H9 (cell line): ENCODE results near the gene GPR62. TPM values are rescaled to one million over a fixed set of nuclear protein-coding genes. Genes with fewer than 3 reads are reported as not detected.

Experiments
- DNase-seq: peaks from one replicate; pipeline ENCODE4 v3.0.0-alpha.2; 2017
- H2AFZ ChIP-seq: one replicate; pipeline ENCODE4 v1.6.1; 2013; ENCODE audit warnings: mild to moderate bottlenecking, low read length, control low read depth, moderate library complexity
- H2AK5ac ChIP-seq: 2 replicates; pipeline ENCODE4 v1.6.1; 2013; ENCODE audit warnings: low read length, control low read depth, mixed read lengths; ENCODE audit not compliant: insufficient read length
- H2BK120ac ChIP-seq: one replicate; pipeline ENCODE4 v1.6.1; 2013; ENCODE audit warnings: low read depth, mild to moderate bottlenecking, low read length, control low read depth, inconsistent platforms; ENCODE audit not compliant: poor library complexity, severe bottlenecking
- H2BK12ac ChIP-seq: 2 replicates; pipeline ENCODE4 v1.6.1; 2013; ENCODE audit warnings: low read length, control low read depth, mixed read lengths, low read depth; ENCODE audit not compliant: insufficient read length
- H2BK15ac ChIP-seq: 2 replicates; pipeline ENCODE4 v1.6.1; 2013; ENCODE audit warnings: low read depth, low read length, control low read depth
- H2BK20ac ChIP-seq: one replicate; pipeline ENCODE4 v1.6.1; 2013; ENCODE audit warnings: low read depth, mild to moderate bottlenecking, low read length, control low read depth, inconsistent platforms; ENCODE audit not compliant: poor library complexity, severe bottlenecking
- H2BK5ac ChIP-seq: 2 replicates; pipeline ENCODE4 v1.6.1; 2013; ENCODE audit warnings: low read length, control low read depth, mixed read lengths; ENCODE audit not compliant: insufficient read length
- H3K14ac ChIP-seq: 2 replicates; pipeline ENCODE4 v1.6.1; 2013; ENCODE audit warnings: low read length, control low read depth; ENCODE audit not compliant: insufficient read depth
- H3K18ac ChIP-seq: 2 replicates; pipeline ENCODE4 v1.6.1; 2013; ENCODE audit warnings: low read depth, mild to moderate bottlenecking, mixed read lengths, low read length, control low read depth; ENCODE audit not compliant: insufficient read length
- H3K23ac ChIP-seq: 2 replicates; pipeline ENCODE4 v1.6.1; 2013; ENCODE audit warnings: low read length, control low read depth, mixed read lengths, low read depth; ENCODE audit not compliant: insufficient read length
- H3K23me2 ChIP-seq: 2 replicates; pipeline ENCODE4 v1.6.1; 2013; ENCODE audit warnings: low read depth, mild to moderate bottlenecking, mixed read lengths, low read length, control low read depth; ENCODE audit not compliant: insufficient read length, poor library complexity, severe bottlenecking
- H3K27ac ChIP-seq: 2 replicates; pipeline ENCODE4 v1.5.1; 2013; ENCODE audit warnings: low read length, control low read depth, mixed read lengths, low read depth; ENCODE audit not compliant: insufficient read length
- H3K27me3 ChIP-seq: 2 replicates; pipeline ENCODE4 v1.6.1; 2013; ENCODE audit warnings: low read length, control low read depth, inconsistent platforms; ENCODE audit not compliant: insufficient read depth
- H3K4ac ChIP-seq: 2 replicates; pipeline ENCODE4 v1.6.1; 2013; ENCODE audit warnings: low read depth, mild to moderate bottlenecking, control low read depth, inconsistent platforms, low read length, moderate library complexity
- H3K4me1 ChIP-seq: 2 replicates; pipeline ENCODE4 v1.6.1; 2013; ENCODE audit warnings: low read length, control low read depth, inconsistent platforms; ENCODE audit not compliant: insufficient read depth
- H3K4me2 ChIP-seq: 2 replicates; pipeline ENCODE4 v1.6.1; 2013; ENCODE audit warnings: low read length, control low read depth, mixed read lengths; ENCODE audit not compliant: insufficient read length, insufficient read depth
- H3K56ac ChIP-seq: 2 replicates; pipeline ENCODE4 v1.6.1; 2013; ENCODE audit warnings: low read depth, mild to moderate bottlenecking, mixed read lengths, low read length, control low read depth; ENCODE audit not compliant: insufficient read length
- H3K79me1 ChIP-seq: 2 replicates; pipeline ENCODE4 v1.6.1; 2013; ENCODE audit warnings: low read depth, mild to moderate bottlenecking, moderate library complexity, low read length, control low read depth, inconsistent platforms; ENCODE audit not compliant: insufficient read depth, poor library complexity, severe bottlenecking
- H3K79me2 ChIP-seq: 2 replicates; pipeline ENCODE4 v1.6.1; 2013; ENCODE audit warnings: low read length, control low read depth, inconsistent platforms; ENCODE audit not compliant: insufficient read depth
- H3K9ac ChIP-seq: 2 replicates; pipeline ENCODE4 v1.6.1; 2013; ENCODE audit warnings: low read length, control low read depth, mixed read lengths; ENCODE audit not compliant: insufficient read length; ENCODE audit errors: extremely low read depth
- H3K9me3 ChIP-seq: one replicate; pipeline ENCODE4 v1.6.1; 2013; ENCODE audit warnings: low read depth, low read length, inconsistent platforms; ENCODE audit not compliant: control insufficient read depth
- H3T11ph ChIP-seq: one replicate; pipeline ENCODE4 v1.6.1; 2013; ENCODE audit warnings: mild to moderate bottlenecking, low read length, control low read depth, inconsistent platforms
- H4K20me1 ChIP-seq: one replicate; pipeline ENCODE4 v1.6.1; 2013; ENCODE audit not compliant: control insufficient read depth, insufficient read length, insufficient read depth
- H4K5ac ChIP-seq: 2 replicates; pipeline ENCODE4 v1.6.1; 2013; ENCODE audit warnings: low read depth, mild to moderate bottlenecking, mixed read lengths, low read length, control low read depth; ENCODE audit not compliant: insufficient read length
- H4K8ac ChIP-seq: replicated peaks from 2 replicates; pipeline ENCODE4 v1.6.1; 2013; ENCODE audit warnings: low read length, control low read depth, mixed read lengths, low read depth; ENCODE audit not compliant: insufficient read length
- H4K91ac ChIP-seq: 2 replicates; pipeline ENCODE4 v1.6.1; 2013; ENCODE audit warnings: low read depth, mild to moderate bottlenecking, moderate library complexity, mixed read lengths, low read length, control low read depth; ENCODE audit not compliant: insufficient read length
- H3K27ac Mint-ChIP-seq, 3 experiments: 2 replicates in 2 of 3; 3 replicates in 1 of 3; pipeline ENCODE4 v1.8.0; 2020 to 2021; ENCODE audit warnings: mixed read lengths in 3 of 3, mild to moderate bottlenecking in 1 of 3, moderate library complexity in 1 of 3
- H3K27me3 Mint-ChIP-seq: 2 replicates; pipeline ENCODE4 v1.8.0; 2021; ENCODE audit warnings: low read depth, mild to moderate bottlenecking, moderate library complexity, mixed read lengths
- H3K36me3 Mint-ChIP-seq, 3 experiments: 2 replicates in 2 of 3; 3 replicates in 1 of 3; pipeline ENCODE4 v1.8.0; 2020 to 2021; ENCODE audit warnings: low read depth in 3 of 3, mixed read lengths in 3 of 3; ENCODE audit not compliant: insufficient read depth in 1 of 3
- H3K4me1 Mint-ChIP-seq, 2 experiments: 2 replicates each; pipeline ENCODE4 v1.8.0; 2020; ENCODE audit warnings: mixed read lengths in 2 of 2
- H3K4me3 Mint-ChIP-seq, 2 experiments: 2 replicates in 1 of 2; 3 replicates in 1 of 2; pipeline ENCODE4 v1.8.0; 2020 to 2021; ENCODE audit warnings: mild to moderate bottlenecking in 2 of 2, mixed read lengths in 2 of 2, moderate library complexity in 1 of 2
- H3K9me3 Mint-ChIP-seq, 2 experiments: 2 replicates in 1 of 2; 3 replicates in 1 of 2; pipeline ENCODE4 v1.8.0; 2020; ENCODE audit warnings: mild to moderate bottlenecking in 2 of 2, mixed read lengths in 2 of 2, moderate library complexity in 1 of 2
- CTCF ChIP-seq: fragments of 200-600 bp; sonication (generic); conservative IDR thresholded peaks from 3 replicates; pipeline ENCODE4 v1.8.0; 2021; ENCODE audit warnings: antibody characterized with exemption, mild to moderate bottlenecking
- WGBS: extraction: QIAGEN DNeasy Blood & Tissue Kit; methylation state at CpG from one replicate; pipeline ENCODE4 v1.1.7; 2013; ENCODE audit warnings: missing lambda C conversion rate, low lambda C conversion rate, mixed read lengths; ENCODE audit not compliant: insufficient read length; ENCODE audit errors: extremely low coverage; 5-methylcytosine and 5-hydroxymethylcytosine counted together
- total RNA-seq: library from RNA; stranded (reverse); gene quantifications from 2 replicates; pipeline ENCODE4 v1.2.1, GENCODE V29; 2021

Gene GPR62
- total RNA-seq, 1 experiment from 2014 or later, result 0.13 TPM

GRCh38 chr3:51980253-51980652 is 25.1 kb downstream of the GPR62 start:
- Histone ChIP-seq H3T11ph (no peak overlapping the region), H3K56ac (no peak overlapping the region), H4K8ac (no peak overlapping the region), H3K23me2 (peaks cover 10% of the 10 kb centered on the region), H4K20me1 (peaks cover 3% of the 10 kb centered on the region), H2BK120ac (no peak overlapping the region), H3K18ac (no peak overlapping the region), H3K9me3 (no peaks in the 10 kb centered on the region), H3K23ac (no peak overlapping the region), H2AFZ (no peak overlapping the region), H3K4me1 (peaks cover 7% of the 10 kb centered on the region; the same call in 1 of the 2 replicates), H3K27me3 (peaks cover 6% of the 10 kb centered on the region; the same call in 1 of the 2 replicates), H3K4ac (no peak overlapping the region), H2BK5ac (no peak overlapping the region), H2BK15ac (no peak overlapping the region), H4K91ac (no peak overlapping the region), H2BK20ac (no peak overlapping the region), H3K14ac (no peak overlapping the region), H2AK5ac (no peak overlapping the region), H2BK12ac (no peak overlapping the region), H3K27ac (no peak overlapping the region), H3K79me2 (no peaks in the 10 kb centered on the region), H3K79me1 (no peaks in the 10 kb centered on the region), H3K4me2 (no peak overlapping the region), H4K5ac (no peak overlapping the region), H3K9ac (no peak overlapping the region)
- H3K36me3 Mint-ChIP-seq, result peaks cover 0 to 2% (median 0%) of the 10 kb centered on the region in 3 experiments; a peak in 2 of 7 replicates
- peaks cover 16 to 27% of the 10 kb centered on the region in 2 experiments for H3K4me1 Mint-ChIP-seq
- WGBS, result no CpG with 5 or more reads among the region's 10 CpGs
- DNase-seq, result no peak
- peaks cover 0 to 2% of the 10 kb centered on the region in 2 experiments; a peak in 2 of 5 replicates for H3K9me3 Mint-ChIP-seq
- no peak overlapping the region for H3K27ac Mint-ChIP-seq
- H3K4me3 Mint-ChIP-seq, result no peak overlapping the region
- TF ChIP-seq CTCF, result no peak
- peaks cover 29% of the 10 kb centered on the region for H3K27me3 Mint-ChIP-seq
